Stimulated activated naive CD8-positive, alpha-beta T cell treated with anti-CD3 and anti-CD28 coated beads, Interleukin-15, Interleukin-2, amounts not matched to agents 100 ng/mL and 50 ng/mL, for 24 hours (primary cell): ENCODE data around the gene TRMT1L.
A peak's percentile ranks its signal among the peaks of the same experiment; 100 is the strongest.
"Not testable (repeated sequence)": the region's sequence is repeated elsewhere in the genome, so short reads cannot be mapped to it uniquely, and the experiment has no call there.

Source experiments
- H3K27ac Mint-ChIP-seq: one replicate; pipeline ENCODE4 v1.8.0; 2021; ENCODE audit warnings: mild to moderate bottlenecking, mixed read lengths
- H3K27me3 Mint-ChIP-seq: one replicate; pipeline ENCODE4 v1.8.0; 2021; ENCODE audit warnings: mixed read lengths
- H3K36me3 Mint-ChIP-seq: one replicate; pipeline ENCODE4 v1.8.0; 2021; ENCODE audit warnings: low read depth, mixed read lengths
- H3K4me1 Mint-ChIP-seq: one replicate; pipeline ENCODE4 v1.8.0; 2021; ENCODE audit warnings: low read depth, mixed read lengths
- H3K4me3 Mint-ChIP-seq: one replicate; pipeline ENCODE4 v1.8.0; 2021; ENCODE audit warnings: mild to moderate bottlenecking, mixed read lengths
- H3K9me3 Mint-ChIP-seq: one replicate; pipeline ENCODE4 v1.8.0; 2021; ENCODE audit warnings: mixed read lengths

The TRMT1L gene

GRCh38 chr1:185156854-185157598 lies at the start of gene TRMT1L, which contains the start of gene SWT1:
Gene TRMT1L (minus strand): TSS chr1:185156953. CDS start chr1:185156712, 241 bp downstream.
Gene SWT1 (plus strand): TSS chr1:185157167. CDS start chr1:185160842, 3,675 bp downstream.
- H3K27me3 Mint-ChIP-seq = no peaks in the 10 kb centered on the region
- H3K9me3 Mint-ChIP-seq = no peaks in the 10 kb centered on the region
- peak within 1 kb of the TSS; percentile 87 for H3K27ac Mint-ChIP-seq
- no peaks in the 10 kb centered on the region for H3K36me3 Mint-ChIP-seq
- H3K4me1 Mint-ChIP-seq = peaks cover 55% of the 10 kb centered on the region
- peak within 1 kb of the TSS; percentile 96 for H3K4me3 Mint-ChIP-seq

- no peaks in the 10 kb centered on the region for H3K4me1 Mint-ChIP-seq
- no peak overlapping the region for H3K27ac Mint-ChIP-seq
- H3K36me3 Mint-ChIP-seq = peaks cover 46% of the 10 kb centered on the region
Measured at GRCh38 chr1:185200889-185201288, 44.1 kb upstream of the TRMT1L start.

GRCh38 chr1:185198712-185199111 lies 42.0 kb upstream of the TRMT1L start:
- Mint-ChIP-seq H3K36me3 (peaks cover 47% of the 10 kb centered on the region), H3K9me3 (peaks cover 12% of the 10 kb centered on the region)
- not testable (repeated sequence) for H3K4me1 Mint-ChIP-seq, H3K4me3 Mint-ChIP-seq, H3K27me3 Mint-ChIP-seq, H3K27ac Mint-ChIP-seq

More at GRCh38 chr1:185200889-185201288, 44.1 kb upstream of the TRMT1L start:
- no peak overlapping the region for H3K4me3 Mint-ChIP-seq
- H3K27me3 Mint-ChIP-seq = no peaks in the 10 kb centered on the region
- H3K9me3 Mint-ChIP-seq = peaks cover 12% of the 10 kb centered on the region

- H3K4me1 Mint-ChIP-seq = no peaks in the 10 kb centered on the region
- H3K4me3 Mint-ChIP-seq = no peak overlapping the region
- H3K36me3 Mint-ChIP-seq = peaks cover 26% of the 10 kb centered on the region
- H3K27ac Mint-ChIP-seq = no peak overlapping the region
- H3K27me3 Mint-ChIP-seq = no peaks in the 10 kb centered on the region
- peaks cover 6% of the 10 kb centered on the region for H3K9me3 Mint-ChIP-seq
Measured at GRCh38 chr1:185193756-185194155, 37.0 kb upstream of the TRMT1L start.

- Mint-ChIP-seq H3K4me3 (no peak overlapping the region), H3K36me3 (no peaks in the 10 kb centered on the region), H3K27ac (no peak overlapping the region), H3K9me3 (no peaks in the 10 kb centered on the region), H3K4me1 (no peaks in the 10 kb centered on the region), H3K27me3 (no peaks in the 10 kb centered on the region)
Measured at GRCh38 chr1:185170291-185170848, 13.6 kb upstream of the TRMT1L start.

- H3K27me3 Mint-ChIP-seq = no peaks in the 10 kb centered on the region
- H3K4me3 Mint-ChIP-seq = no peak overlapping the region
- H3K27ac Mint-ChIP-seq = no peak overlapping the region
- no peaks in the 10 kb centered on the region for H3K9me3 Mint-ChIP-seq
- H3K4me1 Mint-ChIP-seq = no peaks in the 10 kb centered on the region
- H3K36me3 Mint-ChIP-seq = peaks cover 4% of the 10 kb centered on the region
Measured at GRCh38 chr1:185166106-185166505, 9.4 kb upstream of the TRMT1L start.

- Mint-ChIP-seq H3K4me1 (peaks cover 21% of the 10 kb centered on the region), H3K27ac (no peak overlapping the region), H3K27me3 (no peaks in the 10 kb centered on the region), H3K36me3 (peaks cover 4% of the 10 kb centered on the region), H3K4me3 (no peak overlapping the region), H3K9me3 (no peaks in the 10 kb centered on the region)
Measured at GRCh38 chr1:185162491-185162890, 5.7 kb upstream of the TRMT1L start.

GRCh38 chr1:185159966-185160365 lies 3.2 kb upstream of the TRMT1L start:
- Mint-ChIP-seq H3K4me3 (no peak overlapping the region), H3K27ac (peak overlapping the region; percentile 47), H3K4me1 (peaks cover 31% of the 10 kb centered on the region), H3K9me3 (no peaks in the 10 kb centered on the region), H3K36me3 (peaks cover 4% of the 10 kb centered on the region), H3K27me3 (no peaks in the 10 kb centered on the region)

GRCh38 chr1:185158800-185159199 lies 2.0 kb upstream of the TRMT1L start:
- Mint-ChIP-seq H3K4me1 (peaks cover 39% of the 10 kb centered on the region), H3K27me3 (no peaks in the 10 kb centered on the region), H3K4me3 (peak overlapping the region; percentile 20)

GRCh38 chr1:185157599-185158412 lies 1.1 kb upstream of the TRMT1L start:
- Mint-ChIP-seq H3K9me3 (no peaks in the 10 kb centered on the region), H3K27ac (peak overlapping the region; percentile 87), H3K4me3 (peak overlapping the region; percentile 96), H3K27me3 (no peaks in the 10 kb centered on the region), H3K36me3 (no peaks in the 10 kb centered on the region), H3K4me1 (peaks cover 47% of the 10 kb centered on the region)

More at GRCh38 chr1:185158800-185159199, 2.0 kb upstream of the TRMT1L start:
- H3K9me3 Mint-ChIP-seq = no peaks in the 10 kb centered on the region
- peaks cover 2% of the 10 kb centered on the region for H3K36me3 Mint-ChIP-seq
- H3K27ac Mint-ChIP-seq = no peak overlapping the region

- Mint-ChIP-seq H3K27ac (peak overlapping the region; percentile 87), H3K4me3 (peak overlapping the region; percentile 96), H3K9me3 (no peaks in the 10 kb centered on the region), H3K27me3 (no peaks in the 10 kb centered on the region), H3K4me1 (peaks cover 60% of the 10 kb centered on the region), H3K36me3 (peaks cover under 1% of the 10 kb centered on the region)
Measured at GRCh38 chr1:185156288-185156853, 382 bp downstream of the TRMT1L start.

- no peaks in the 10 kb centered on the region for H3K27me3 Mint-ChIP-seq
- peaks cover 62% of the 10 kb centered on the region for H3K4me1 Mint-ChIP-seq
Measured at GRCh38 chr1:185155600-185156287, 1.0 kb downstream of the TRMT1L start.

GRCh38 chr1:185154912-185155513 lies 1.7 kb downstream of the TRMT1L start:
- no peaks in the 10 kb centered on the region for H3K27me3 Mint-ChIP-seq
- peaks cover 59% of the 10 kb centered on the region for H3K4me1 Mint-ChIP-seq
- no peaks in the 10 kb centered on the region for H3K9me3 Mint-ChIP-seq
- peak overlapping the region; percentile 53 for H3K27ac Mint-ChIP-seq
- peaks cover 13% of the 10 kb centered on the region for H3K36me3 Mint-ChIP-seq
- H3K4me3 Mint-ChIP-seq = peak overlapping the region; percentile 96

More at GRCh38 chr1:185155600-185156287, 1.0 kb downstream of the TRMT1L start:
- Mint-ChIP-seq H3K9me3 (no peaks in the 10 kb centered on the region), H3K27ac (peak overlapping the region; percentile 87), H3K36me3 (peaks cover 7% of the 10 kb centered on the region), H3K4me3 (peak overlapping the region; percentile 96)
